Stimulated activated CD4-positive, alpha-beta T cell treated with anti-CD3 and anti-CD28 coated beads, Interleukin-1b, Interleukin-23, amount 100 ng/mL, for 24 hours (primary cell): ENCODE results near the gene UBXN4.
"Not testable (repeated sequence)": the region's sequence is repeated elsewhere in the genome, so short reads cannot be mapped to it uniquely, and the experiment has no call there.

ENCODE experiments used
- DNase-seq, 4 experiments: peaks; one replicate each; pipeline ENCODE4 v3.0.0-alpha.2; 2020; ENCODE audit warnings: low read depth in 4 of 4, low spot score in 1 of 4

UBXN4 gene

DNA sequence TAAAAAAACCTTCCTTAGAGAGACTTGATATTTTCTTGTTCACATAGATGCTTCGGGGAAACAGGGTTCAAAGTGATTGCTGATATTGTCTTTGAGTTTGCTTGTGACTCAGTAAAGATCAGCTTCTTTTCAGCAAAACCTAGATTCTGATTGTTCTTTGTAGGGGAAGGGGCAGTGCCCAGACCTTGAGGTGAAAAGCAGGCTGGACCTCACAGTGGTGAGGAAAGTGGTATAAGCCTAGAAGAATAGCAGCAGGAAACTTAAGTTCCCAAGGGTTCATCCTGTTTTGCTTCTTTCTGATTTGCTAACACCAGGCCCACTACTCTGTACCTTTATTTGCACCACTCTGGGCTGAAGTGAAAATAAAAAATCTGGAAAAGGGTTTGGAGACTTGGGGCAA lies 20.9 kb downstream of the UBXN4 start:
- DNase-seq = no peak

- no peak for DNase-seq
Observed at GRCh38 chr2:135768863-135769262, 27.2 kb downstream of the UBXN4 start.

- DNase-seq = no peak
Observed at GRCh38 chr2:135773319-135773718, 31.7 kb downstream of the UBXN4 start.

DNA sequence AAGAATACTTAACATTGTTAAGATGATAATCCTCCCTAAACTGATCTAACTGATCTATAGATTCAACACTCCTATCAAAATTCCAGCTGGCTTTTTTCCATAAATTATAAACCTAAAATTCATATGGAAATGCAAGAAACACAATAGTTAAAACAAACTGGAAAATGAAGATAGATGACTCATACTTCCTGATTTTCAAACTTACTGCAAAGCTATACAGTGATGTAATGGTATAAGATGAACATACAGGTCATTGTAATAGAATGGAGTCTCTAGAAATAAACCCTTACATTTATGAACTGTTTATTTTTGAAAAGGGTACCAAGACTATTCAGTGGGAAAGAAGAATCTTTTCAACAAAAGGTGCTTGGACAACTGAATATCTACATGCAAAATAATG lies 32.3 kb downstream of the UBXN4 start:
- DNase-seq = no peak

DNA sequence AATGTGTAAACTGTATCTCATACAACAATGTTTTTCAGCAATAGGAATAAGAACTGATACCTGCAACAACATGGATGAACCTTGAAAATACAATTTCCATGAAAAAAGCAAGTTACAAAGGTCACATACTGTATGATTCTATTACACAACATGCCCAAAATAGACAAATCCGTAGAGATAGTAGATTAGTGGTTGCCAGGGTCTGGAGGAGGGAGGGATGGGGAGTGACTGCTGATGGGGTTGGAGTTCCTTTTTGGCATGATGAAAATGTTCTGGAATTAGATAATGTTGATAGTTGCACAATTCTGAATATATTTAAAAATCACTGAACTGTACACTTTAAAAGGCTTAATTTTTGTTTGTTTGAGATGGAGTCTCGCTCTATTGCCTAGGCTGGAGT lies 33.8 kb downstream of the UBXN4 start:
- DNase-seq = no peak

DNA sequence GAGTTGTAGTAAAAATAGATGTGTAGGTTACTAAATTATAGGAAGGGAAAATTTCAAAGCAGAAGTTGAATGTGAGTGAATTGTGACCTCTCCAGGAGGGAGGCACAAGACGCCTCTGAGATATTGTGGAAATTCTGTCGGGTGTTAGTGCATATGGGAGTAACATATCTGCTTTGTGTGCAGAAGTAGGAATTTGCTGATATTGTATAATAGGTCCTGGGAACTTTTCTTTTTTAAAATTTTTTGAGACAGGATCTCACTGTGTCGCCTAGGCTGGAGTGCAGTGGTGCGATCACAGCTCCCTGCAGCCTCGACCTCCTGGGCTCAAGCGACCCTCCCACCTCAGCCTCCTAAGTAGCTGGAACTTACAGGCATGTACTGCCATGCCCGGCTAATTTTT lies 34.7 kb downstream of the UBXN4 start:
- no peak for DNase-seq

DNA sequence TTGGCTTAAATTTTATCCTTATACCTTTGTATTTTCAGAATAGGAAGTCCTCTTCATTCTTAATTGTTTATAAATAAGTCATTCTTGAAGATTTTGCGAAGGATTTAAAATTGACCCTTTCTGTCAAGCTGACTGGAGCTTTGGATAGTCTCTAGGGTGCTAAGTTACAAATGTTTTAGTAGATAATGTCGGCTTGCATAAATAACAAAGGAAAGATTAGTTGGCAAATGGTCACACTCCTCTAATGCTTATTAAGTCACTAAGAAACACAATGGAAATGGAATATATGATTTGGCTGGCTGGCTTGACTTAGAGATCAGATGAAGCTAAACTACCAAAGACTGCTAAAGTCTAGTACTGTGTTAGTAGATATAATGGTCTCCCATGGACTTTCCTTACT lies 40.6 kb downstream of the UBXN4 start:
- DNase-seq = no peak

GRCh38 chr2:135783439-135783838 lies 41.8 kb downstream of the UBXN4 start:
- DNase-seq = no peak

- no peak for DNase-seq
Observed at GRCh38 chr2:135785032-135785431, 43.4 kb downstream of the UBXN4 start.

- no peak for DNase-seq
Observed at GRCh38 chr2:135786823-135787222, 45.2 kb downstream of the UBXN4 start.

DNA sequence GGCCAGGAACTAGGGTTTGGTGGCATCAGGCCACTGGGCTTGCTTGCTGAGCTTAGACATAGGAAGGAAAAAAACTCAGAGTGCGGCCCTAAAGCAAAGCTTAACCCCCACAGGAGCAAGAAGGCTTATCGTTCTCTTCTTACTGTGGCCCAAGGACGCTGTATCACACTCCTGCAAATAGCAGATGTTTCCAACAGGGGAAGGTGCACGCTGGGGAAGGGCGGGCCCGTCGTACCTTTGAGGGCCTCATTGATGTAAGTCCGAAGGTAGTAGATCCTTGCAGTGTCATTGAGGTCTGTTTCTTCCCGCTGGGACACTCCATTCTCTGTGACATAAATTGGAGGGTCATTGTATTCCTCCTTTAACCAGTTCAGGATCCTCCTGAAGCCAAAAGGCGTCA lies 48.8 kb downstream of the UBXN4 start:
- DNase-seq = no peak

GRCh38 chr2:135791418-135792190 lies 49.9 kb downstream of the UBXN4 start:
- no peak for DNase-seq

DNA sequence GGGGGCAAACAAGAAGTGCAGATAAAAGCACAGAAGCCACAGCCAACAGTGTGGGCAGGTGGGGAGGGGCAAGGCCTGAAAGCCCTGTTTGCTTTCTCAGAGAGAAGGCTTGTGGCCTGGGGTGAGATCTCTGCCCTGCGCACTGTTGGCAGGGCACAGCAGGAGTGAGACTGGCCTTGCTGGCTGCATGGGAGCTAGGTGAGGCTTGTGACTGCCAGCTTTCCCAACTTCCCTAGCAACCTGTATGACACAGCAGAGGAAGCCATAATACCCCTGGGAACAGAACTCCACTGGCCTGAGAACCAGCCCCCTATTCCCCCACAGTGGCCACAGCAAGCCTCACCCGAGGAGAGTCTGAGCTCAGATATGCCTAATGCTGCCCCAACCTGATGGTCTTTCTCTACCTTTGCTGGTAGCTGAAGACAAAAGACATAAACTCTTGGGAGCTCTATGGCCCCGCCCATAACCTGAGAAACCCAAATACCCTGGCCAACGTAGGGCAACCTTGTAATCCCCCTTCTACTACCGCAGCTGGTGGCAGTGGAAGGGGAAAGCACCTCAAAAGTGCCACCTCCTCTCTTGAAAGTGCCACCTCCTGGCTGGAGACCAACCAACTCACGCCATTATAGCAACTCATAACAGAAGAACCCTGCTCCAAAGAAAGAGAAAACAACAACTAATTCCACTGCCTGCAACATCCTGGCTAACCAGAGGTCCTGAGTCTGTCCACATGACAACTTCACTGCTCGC lies 50.9 kb downstream of the UBXN4 start:
- no peak for DNase-seq

GRCh38 chr2:135795641-135796040 lies 54.0 kb downstream of the UBXN4 start:
- not testable (repeated sequence) for DNase-seq

DNA sequence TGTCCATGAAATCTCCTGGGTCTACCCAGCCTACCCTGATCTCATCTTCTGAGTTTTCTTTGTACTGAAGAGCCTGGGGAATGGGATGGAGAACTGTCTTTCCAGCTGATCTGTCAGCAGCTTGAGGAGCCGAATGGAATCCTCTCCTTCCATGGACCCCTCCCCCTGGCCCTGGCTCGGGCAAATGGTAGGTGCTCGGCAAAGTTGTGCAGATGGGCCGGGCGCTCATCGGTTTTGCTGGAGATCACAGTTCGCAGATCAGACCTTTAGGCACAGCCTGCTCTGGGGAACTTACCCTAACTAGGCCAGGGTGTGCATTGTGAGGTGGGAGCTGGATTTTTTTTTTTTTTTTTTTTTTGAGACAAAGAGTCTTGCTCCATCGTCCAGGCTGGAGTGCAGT lies 55.0 kb downstream of the UBXN4 start:
- DNase-seq = no peak

DNA sequence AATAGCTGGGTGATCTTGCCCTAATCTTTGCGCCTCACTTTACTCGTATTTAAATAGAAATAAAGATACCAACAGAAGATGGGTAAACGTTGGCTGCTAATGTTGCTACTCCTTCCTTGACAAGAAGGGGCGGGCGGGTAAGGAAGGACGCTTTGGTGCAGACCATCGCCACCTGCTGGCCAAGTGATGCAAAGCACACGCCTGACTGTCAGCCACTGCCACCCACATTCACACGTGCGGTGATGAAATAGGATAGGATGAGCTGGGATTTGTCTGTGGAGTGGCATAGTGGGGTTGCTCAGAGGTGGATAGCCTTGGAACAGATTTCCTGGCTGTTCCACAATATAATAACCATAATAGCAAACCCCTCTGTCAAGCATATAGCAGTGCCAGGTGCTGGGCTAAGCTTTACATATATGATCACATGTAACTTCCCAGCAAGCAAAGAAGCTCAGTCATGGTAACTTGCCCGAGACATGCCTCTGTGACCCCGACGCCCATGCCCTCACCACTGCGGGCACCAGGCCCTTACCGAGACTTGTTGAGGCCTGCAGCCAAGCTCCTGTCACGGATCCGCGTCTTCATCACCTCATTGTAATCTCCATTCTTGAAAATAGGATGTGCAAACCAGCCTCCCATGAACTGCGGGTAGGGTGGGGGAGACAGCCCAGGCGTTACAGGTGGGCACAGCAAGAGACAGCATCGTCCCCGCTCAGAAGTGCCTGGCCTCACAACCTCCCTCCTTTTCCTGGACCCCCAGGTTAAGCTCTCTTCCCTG lies 56.0 kb downstream of the UBXN4 start:
- DNase-seq = peak; percentile 61 to 75 (median 66)

DNA sequence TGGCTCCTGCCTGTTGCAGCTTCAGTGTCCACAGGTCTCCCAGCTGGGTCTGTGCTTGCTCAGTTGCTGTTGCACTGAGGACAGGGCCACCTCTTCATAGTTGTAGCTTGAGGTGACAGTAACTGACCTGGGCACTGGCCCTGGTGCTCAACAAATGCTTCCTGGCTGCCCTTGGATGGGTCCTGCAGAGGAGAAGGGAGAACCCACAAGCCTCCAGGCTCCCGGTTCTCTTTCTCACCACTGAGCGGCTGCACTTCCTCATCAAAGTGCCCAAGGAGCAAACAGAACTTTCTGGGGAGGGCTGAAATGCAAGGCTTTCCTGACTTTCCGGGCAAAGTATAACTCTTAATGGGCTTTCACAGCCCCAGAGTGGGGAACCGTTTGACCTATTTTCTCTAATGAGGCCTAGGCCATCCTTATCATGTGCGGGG lies 56.6 kb downstream of the UBXN4 start:
- DNase-seq = no peak

DNA sequence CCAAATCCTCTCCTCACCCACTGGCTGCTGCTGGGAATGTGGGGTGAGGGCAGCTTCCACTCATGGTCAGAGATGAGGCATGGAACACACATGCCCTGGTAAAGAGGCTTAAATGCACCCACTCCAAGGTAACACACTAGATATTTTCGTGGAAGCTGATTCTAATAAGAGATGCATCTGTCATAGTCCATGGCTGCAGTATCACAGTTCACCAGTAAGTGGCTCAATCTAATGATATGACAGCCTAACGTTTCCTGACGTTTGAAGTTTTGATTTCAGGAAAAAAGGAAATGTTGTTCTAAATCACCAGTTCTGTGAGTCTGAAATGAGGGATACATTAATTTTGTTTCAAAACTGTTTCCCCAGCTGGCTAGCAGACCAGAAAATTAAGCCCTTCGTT lies 57.1 kb downstream of the UBXN4 start:
- DNase-seq = no peak

DNA sequence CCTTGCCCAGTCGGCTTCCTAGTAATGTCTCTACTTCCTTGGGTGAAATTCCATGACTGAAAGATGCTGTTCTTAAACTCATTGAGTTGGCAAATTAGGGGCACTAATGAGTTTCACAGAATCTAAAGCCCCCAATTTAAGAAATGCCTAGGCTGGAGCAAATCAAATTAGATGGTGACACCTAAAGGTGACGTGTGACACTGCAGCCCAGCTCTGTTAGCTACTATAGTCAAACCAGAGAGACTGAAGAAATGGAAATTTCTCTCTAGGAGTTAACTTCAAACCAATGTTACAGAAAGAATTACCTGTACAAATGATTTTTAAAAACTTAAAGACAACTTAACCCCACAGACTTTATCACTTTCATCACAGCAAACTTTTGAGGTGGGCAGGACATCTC lies 58.1 kb downstream of the UBXN4 start:
- DNase-seq = no peak

DNA sequence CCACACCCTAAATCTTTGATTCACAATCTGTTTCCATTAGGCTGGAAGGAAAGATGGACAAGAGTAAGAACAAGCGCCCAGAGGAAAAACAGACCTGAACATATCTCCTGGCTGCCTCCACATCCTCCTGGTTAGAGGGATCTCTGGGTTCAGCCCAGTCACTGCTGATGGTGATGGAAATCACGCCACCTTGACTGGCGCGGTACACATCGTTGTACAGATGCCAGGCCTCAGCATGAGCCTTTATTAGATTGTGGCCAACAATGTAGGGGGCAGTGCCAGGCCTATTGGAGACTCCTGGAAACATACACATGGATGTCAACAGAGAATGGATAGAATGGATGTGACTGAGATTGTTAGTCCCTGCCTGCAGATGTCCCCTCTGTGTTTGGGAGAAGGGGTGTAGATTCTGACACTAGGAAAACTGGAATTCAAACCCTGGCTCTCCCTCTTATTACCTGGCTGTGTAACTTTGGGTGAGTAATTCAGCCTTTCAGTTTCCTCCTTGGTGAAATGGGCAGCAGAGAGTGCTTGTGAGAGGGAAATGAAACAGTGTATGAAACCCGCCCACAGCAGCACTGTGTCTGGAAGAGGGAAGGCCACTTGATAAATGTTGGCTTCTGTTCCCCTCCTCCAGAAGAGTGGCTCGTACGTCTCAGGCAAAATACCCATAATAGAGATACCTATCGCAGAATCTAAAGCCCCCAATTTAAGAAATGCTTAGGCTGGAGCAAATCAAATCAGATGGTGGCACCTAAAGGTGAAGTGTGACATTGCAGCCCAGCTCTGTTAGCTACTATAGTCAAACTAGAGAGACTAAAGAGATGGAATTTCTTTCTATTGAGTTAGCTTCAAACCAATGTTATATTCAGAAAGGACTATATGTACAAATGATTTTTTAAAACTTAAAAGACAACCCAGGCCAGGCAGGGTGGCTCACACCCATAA lies 59.1 kb downstream of the UBXN4 start:
- DNase-seq = no peak

DNA sequence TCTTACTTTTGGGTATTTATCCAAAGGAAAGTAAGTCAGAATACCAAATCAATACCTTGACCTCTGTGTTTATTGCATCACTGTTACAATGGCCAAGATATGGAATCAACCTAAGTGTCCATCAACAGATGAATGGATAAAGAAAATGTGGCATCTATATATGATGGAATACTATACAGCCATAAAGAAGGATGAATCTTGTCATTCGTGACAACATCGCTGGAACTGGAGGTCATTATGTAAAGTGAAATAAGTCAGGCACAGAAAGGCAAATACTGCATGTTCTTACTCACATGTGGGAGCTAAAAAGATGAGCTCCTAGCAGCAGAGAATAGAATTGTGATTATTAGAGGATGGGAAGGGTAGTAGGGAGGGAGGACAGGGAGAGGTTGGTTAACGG lies 60.7 kb downstream of the UBXN4 start:
- no peak for DNase-seq
